GM18502 (cell line): ENCODE results near the gene GLT8D2.
"Not testable (repeated sequence)": the region's sequence is repeated elsewhere in the genome, so short reads cannot be mapped to it uniquely, and the experiment has no call there.

Experiments used
- ATAC-seq: cut with Tn5 transposase; IDR thresholded peaks from one replicate; pipeline ENCODE4 v1.9.1; 2021; ENCODE audit warnings: mild to moderate bottlenecking; ENCODE audit not compliant: unreplicated experiment, poor library complexity

The GLT8D2 gene

DNA sequence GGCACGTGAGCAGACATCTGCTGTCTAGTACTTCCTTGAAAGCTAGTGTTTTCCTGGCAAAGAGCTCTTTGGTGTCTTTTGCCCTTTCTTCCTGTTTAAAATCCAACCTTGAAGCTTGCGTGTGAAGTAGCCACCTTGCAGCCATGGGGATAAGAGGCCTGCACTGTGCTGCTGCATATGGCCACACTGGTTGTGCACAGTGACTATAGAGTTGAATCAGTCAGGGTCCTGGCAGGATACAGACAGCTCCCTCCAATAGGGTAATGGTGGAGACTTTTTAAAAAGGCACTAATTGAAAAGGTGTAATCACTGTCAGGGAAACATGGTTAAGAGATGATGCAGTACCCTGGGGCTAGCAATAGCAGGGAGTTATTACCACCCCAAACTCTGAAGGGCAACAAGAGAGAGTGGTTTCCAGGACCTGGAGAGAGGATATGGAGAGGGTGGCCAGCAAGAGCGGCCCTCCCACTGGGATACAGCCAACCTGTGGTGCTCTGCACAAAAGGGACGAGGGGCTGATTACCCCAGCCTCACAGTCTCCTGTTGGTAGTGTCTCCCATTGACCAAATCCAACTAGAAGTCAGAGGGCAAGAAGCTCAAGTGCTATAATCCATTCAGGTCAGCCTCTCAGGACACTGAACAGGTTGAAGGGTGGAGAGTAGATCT, 4.8 kb upstream of the GLT8D2 start:
- no peak for ATAC-seq

- ATAC-seq: no peak
Measured at GRCh38 chr12:104050436-104050835, 449 bp upstream of the GLT8D2 start.

DNA sequence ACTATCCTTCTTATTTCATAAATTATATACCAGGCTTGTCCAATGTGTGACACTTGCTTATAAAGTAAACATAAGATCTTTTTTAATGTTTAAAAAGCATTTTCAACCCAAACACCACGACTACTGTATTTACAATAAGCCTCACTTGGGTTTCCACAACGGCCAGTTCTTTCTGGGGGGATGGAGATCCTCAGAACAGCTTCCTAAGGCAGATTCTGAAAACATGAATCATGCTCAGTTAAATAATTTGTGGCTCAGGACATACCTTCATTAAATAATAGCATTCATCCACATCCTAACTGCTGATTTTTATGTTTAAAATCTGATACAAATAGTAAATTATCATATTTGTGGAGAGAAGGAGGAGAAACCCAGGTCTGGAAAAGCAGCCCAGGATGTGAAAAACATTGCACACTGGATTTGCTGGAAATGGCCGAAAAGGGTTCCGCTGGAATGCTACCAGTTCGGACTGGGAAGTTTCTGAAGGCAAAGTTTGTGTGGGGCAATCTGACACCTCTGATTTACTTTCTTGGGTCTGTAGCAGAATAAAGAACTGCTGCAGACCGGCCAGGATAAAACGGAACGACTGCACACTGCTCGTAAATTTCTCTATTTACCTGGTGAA, 597 bp downstream of the GLT8D2 start:
- ATAC-seq: no peak

- ATAC-seq: no peak
Measured at GRCh38 chr12:104048811-104049210, 1.2 kb downstream of the GLT8D2 start.

- ATAC-seq: no peak
Measured at GRCh38 chr12:104048162-104048561, 1.8 kb downstream of the GLT8D2 start.

DNA sequence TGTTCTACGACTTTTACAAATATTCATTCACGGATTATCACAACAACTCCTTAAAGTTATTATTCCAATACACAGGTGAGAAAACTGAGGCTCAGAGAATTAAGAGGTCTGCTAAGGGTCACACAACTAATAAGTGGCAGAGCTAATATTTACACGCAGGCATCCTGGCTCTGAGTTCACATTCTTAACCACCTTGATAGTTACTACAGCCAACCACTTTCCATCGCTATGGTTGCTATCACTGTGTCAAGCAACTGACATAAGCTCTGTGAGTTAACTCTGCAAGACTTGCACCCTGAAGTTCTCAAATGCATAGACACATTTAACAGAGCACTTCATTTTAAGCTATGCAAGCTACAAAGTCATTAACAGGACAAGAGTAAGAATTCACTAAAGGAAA, 3.7 kb downstream of the GLT8D2 start:
- ATAC-seq: no peak

GRCh38 chr12:104044158-104044557, 5.8 kb downstream of the GLT8D2 start:
- no peak for ATAC-seq

DNA sequence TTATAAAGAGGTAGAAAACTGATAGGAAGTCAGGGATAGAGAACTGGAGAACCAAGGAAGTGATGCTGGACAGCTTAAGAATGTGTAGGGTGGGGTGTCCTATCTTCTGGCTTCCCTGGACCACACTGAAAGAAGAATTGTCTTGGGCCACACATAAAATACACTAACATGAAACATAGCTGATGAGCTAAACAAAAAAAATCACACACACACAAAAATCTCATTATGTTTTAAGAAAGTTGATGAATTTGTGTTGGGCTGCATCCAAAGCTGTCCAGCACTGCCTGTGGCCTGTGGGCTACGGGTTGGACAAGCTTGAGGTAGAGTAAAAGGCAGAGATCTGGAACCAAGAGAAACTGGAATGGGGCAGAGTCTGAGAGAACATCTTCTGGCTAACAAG, 7.4 kb downstream of the GLT8D2 start:
- ATAC-seq: no peak

DNA sequence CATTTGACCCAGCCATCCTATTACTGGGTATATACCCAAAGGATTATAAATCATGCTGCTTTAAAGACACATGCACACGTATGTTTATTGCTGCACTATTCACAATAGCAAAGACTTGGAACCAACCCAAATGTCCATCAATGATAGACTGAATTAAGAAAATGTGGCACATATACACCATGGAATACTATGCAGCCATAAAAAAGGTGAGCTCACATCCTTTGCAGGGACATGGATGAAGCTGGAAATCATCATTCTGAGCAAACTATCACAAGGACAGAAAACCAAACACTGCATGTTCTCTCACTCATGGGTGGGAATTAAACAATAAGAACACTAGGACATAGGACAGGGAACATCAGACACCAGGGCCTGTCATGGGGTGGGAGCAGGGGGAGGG, 10.2 kb downstream of the GLT8D2 start:
- ATAC-seq: not testable (repeated sequence)

GRCh38 chr12:104036143-104036542, 13.8 kb downstream of the GLT8D2 start:
- ATAC-seq: not testable (repeated sequence)

DNA sequence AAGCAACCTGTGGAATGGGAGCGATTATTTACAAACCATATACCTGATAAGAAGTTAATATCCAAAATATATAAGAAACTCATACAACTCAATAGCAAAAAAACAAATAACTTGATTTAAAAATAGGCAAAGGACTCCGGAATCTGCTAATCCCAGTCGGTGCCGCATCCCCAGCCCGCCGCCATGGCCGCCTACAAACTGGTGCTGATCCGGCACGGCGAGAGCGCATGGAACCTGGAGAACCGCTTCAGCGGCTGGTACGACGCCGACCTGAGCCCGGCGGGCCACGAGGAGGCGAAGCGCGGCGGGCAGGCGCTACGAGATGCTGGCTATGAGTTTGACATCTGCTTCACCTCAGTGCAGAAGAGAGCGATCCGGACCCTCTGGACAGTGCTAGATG, 19.4 kb downstream of the GLT8D2 start:
- not testable (repeated sequence) for ATAC-seq

GRCh38 chr12:104026841-104027599, 23.0 kb downstream of the GLT8D2 start:
- ATAC-seq: no peak

DNA sequence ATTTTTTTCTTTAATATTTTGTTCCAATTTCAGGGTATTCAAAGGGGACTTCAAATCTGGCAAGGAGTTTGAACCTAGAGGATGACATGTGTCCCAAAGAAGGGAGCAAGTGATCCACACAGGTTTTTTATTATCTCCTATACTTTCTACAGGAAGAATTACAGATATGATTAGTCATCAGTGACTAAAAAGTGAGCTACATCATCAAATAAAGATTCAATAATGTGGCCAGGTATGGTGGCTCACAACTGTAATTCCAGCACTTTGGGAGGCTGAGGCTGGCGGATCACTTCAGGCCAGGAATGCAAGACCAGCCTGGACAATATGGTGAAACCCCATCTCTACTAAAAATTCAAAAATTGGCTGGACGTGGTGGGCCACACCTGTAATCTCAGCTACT, 24.2 kb downstream of the GLT8D2 start:
- ATAC-seq: no peak

GRCh38 chr12:104024348-104024747, 25.6 kb downstream of the GLT8D2 start:
- no peak for ATAC-seq

GRCh38 chr12:104023710-104024109, 26.3 kb downstream of the GLT8D2 start:
- no peak for ATAC-seq

- no peak for ATAC-seq
Measured at GRCh38 chr12:104022786-104023185, 27.2 kb downstream of the GLT8D2 start.

- not testable (repeated sequence) for ATAC-seq
Measured at GRCh38 chr12:104021862-104022261, 28.1 kb downstream of the GLT8D2 start.

GRCh38 chr12:104012331-104012730, 37.7 kb downstream of the GLT8D2 start:
- no peak for ATAC-seq

DNA sequence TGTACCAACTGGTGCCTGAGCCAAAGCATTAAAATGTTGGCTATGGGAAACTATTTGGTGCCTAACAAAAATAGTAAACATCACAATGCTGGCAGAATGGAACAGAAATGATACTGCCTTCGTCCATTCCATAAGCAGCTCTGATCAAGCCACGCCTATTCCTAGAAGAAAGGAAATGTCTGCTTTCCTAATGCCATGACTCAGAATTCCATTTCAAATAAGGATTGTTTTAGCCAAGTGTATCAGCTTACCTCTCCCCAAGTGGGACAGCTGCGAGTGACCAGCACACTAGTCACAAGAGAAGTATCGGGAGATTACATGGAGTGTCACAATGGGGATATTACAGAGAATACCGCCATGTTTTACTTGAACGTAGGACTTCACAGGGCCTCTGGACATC, 38.7 kb downstream of the GLT8D2 start:
- no peak for ATAC-seq

- no peak for ATAC-seq
Measured at GRCh38 chr12:104010606-104011169, 39.3 kb downstream of the GLT8D2 start.

- ATAC-seq: no peak
Measured at GRCh38 chr12:104010121-104010520, 39.9 kb downstream of the GLT8D2 start.
